Activated CD8-positive, alpha-beta memory T cell treated with anti-CD3 and anti-CD28 coated beads for 1 hour (primary cell): ENCODE results near the gene ERBB3.
"Not testable (repeated sequence)": the region's sequence is repeated elsewhere in the genome, so short reads cannot be mapped to it uniquely, and the experiment has no call there.

Source experiments
- DNase-seq, 2 donors: peaks; one replicate each; pipeline ENCODE4 v3.0.0-alpha.2; 2020; ENCODE audit warnings: low read depth in 1 of 2; ENCODE audit errors: extremely low read depth in 1 of 2

ERBB3 gene

DNA sequence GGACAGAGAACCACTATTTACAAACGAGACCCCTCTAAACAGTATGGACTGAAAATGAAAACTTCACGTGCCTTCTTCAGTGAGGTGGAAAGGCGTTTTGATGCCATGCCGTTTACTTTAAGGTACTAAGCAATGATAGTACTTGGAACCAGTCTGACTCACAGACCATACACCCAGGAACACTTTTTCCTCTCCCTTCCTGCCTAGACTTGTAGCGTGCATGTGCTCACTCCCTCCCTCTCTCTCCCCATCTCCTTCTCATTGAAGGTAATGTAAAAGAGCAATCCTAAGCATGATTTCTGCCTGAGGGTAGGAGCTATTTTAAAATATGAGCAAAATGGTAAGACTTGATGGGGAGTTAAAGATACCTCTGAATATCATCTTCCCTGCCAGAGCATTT is 30.6 kb downstream of the ERBB3 start:
- DNase-seq: no peak

DNA sequence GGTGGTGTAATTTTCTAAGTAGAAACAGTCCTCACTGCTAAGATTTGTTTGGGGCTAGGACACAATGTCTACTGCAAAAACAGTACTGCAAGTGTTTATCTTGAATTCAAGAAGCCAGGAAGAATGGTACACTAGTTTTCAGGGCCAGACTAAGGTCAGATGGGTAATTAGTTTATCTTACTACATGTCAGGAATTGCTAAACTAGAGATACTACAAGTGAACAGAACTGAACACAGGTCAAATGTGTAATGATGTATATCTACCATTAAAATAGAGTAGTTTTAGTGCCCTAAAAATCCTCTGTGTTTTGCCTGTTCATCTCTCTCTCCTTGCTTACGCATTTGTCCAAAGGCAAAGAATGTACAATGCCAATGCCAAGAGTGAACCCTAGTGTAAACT is 34.1 kb downstream of the ERBB3 start:
- DNase-seq: no peak

DNA sequence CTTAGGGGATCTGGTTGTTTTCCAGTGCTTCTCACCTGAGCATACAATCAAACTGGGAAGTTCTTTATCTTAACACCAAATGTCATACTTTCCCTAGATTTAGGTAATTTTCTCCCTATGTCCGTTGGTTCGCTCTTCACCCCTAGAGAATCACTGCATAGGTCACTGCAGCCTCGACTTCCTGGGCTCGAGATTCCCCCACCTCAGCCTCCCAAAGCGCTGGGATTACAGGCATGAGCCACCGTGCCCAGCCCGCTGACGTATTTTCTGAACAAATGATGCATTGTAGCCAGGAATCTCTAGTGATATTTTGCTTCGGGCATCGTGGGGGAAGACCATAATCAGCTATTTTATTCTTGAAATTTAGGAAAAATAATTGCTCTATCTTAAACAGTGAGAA is 35.4 kb downstream of the ERBB3 start:
- DNase-seq: no peak

DNA sequence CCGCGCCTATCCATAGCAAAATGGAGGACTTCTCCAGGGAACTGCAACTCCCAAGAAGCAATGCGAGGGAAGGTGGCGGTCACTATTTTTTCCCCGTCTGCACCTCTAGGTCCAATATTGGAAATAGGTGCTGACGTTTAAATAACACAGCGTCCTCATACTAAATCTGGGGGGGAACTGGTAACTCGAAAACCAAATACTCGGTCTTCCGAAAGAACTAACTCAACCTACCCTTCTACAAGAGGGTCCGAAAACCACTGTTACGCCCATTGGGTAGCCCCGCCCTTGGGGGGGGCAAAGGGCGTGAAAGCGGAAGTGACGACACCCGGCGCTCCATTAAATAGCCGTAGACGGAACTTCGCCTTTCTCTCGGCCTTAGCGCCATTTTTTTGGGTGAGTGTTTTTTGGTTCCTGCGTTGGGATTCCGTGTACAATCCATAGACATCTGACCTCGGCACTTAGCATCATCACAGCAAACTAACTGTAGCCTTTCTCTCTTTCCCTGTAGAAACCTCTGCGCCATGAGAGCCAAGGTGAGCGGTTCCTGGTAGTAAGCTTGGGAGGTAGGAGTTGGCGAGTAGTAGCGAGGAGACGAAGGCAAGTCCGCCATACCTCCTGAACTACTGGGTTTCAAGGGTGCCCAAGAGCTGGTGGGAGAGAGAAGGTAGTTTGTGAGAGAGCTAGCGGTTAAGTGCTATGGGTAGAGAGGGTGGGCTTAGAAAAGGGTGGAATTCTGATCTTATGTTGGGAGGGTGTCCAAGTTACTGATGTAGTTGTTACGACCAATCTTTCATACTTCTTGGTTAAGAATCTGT is 36.5 kb downstream of the ERBB3 start, which contains the start of gene RPL41:
Gene RPL41 (plus strand): TSS at position 367 of the 815 bp plus-strand sequence.
- DNase-seq: peak; percentile 81 to 89

DNA sequence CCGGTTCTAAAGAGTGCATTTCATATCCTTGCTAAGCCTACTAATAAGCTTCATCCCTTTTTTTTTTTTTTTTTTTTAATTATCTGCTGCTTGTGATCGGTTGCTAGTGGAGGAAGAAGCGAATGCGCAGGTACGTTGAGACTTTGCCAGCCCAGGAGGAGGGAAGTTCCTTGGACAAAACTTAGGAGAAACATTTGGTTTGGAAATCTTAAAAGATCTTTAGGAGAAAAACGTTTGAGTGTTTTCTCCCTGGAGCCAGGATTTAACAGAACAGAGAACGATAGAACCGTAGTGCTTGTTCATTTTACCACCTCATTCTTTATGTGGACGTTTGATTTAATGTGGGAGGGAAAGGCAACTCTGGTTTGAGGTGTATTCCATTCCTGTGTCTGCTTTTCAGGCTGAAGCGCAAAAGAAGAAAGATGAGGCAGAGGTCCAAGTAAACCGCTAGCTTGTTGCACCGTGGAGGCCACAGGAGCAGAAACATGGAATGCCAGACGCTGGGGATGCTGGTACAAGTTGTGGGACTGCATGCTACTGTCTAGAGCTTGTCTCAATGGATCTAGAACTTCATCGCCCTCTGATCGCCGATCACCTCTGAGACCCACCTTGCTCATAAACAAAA is 37.2 kb downstream of the ERBB3 start:
- DNase-seq: not testable (repeated sequence)

DNA sequence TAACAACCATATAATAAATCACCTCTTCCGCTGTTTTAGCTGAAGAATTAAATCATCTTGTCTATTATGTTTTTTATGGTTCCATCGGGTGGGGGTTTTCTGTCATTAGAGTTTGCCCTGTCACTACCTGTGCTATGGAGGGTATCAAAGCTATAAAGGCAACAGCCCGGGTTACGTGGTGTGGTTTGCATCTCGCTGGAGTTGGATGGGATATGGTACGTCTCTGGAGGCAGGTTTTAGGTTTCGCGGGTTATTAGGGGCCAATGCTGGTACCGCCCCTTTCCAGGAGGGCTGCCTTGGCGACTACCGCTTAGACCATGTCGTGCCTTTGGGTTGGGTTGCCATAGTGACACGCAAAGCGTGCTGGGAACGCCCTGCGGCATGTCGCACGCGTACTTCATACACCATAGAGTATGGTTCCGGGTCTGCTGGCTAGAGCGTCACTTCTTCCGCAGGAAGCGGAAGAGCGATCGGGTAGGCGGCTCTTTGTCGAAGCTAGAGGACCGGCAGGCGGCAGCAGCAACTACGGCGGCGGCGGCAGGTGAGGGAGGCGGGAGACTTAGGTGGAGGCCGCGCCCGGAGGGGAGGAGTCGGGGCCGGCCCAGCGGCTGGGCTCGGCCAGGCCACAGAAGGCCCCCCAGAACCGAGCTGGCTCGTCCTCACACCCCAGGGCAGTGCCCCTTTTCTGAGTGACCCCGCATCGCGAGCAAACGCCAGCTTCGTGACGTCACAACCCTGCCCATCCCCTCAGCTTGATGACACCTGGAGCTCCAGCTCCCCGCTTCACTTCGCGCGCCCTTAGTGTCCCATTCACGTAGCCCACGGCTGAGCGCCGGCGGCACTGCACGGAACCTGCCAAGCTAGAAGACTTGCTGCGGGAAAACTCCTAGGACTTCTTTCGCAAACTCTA is 38.1 kb downstream of the ERBB3 start, which contains the start of gene ZC3H10:
Gene ZC3H10 (plus strand): TSS at position 489 of the 910 bp plus-strand sequence. CDS start 2,297 bp downstream, outside the sequence.
- DNase-seq: peak; percentile 92 to 93

DNA sequence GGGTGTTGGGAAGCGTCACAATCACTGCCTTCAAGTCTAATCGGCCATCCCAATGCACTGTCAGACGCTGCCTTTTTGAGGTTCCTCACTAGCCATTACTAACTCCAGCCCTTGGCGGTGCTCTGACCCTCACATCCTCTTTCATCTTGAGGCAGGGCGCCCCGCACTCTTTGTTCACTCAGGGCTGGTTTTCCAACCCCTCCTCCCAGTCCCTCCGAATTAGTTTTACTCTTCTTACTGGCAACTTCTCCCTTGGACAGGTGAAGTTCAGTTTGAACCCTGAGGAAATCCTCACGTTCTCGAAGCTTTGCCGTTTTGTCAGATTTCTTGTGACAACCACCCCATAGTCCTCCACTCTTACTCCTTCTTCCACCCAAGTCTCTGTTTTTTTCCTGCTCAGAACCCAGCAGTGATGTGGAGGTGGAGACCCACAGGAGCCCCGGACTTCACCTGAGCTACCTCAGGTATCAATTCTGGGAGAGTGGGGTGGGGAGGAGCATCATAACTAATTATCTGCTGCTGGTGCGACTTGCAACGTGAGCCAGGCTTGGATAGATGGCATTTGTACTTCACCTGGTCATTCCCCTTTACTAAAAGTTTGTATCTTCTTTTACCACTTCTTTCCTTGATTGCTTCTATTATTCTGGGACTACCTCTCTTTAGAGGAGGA is 38.9 kb downstream of the ERBB3 start:
- DNase-seq: no peak

DNA sequence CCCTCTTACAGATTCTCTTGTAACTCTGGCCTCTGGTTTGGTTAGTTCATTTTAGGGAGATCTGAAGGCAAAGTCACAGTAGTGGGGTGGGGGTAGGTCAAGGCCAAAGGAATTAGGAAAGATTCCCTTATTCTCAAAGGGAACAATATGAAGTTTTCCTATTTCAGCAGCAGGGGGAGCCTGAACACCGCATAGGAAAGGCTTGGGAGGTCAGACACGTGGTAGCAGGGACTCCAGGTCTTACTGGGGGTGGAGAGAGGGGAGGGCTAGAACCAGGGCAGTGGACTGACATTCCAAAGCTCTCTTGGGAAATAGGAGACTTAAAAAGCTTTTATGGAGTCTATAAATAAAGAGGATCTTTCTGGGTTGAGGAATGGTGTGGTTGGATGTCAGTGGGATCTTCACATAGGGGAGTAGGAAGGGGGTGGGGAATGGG is 39.4 kb downstream of the ERBB3 start:
- DNase-seq: no peak

DNA sequence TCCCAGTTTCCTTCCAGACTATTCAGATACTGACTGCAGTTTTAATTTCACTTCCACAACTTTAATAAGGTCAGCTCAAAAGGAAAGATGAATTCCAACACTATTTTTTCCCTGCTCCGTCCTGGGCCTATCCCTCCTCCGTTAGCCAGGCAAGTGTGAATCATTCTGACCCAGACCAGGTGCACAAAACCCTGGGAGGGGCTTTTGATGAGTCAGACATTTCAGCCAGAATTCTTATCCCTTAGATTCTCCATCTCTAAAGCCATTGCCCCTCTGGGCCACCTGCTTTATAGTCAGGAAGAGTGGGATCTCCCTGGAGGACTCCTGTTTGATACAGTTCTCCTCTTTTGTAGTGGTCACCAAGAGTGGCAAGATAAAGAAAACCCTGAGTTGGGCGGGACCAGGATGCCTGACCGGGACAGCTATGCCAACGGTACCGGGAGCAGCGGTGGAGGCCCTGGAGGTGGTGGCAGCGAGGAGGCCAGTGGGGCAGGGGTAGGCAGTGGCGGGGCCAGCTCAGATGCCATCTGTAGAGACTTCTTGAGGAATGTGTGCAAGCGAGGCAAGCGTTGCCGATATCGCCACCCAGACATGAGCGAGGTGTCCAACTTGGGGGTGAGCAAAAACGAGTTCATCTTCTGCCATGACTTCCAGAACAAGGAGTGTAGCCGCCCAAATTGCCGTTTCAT is 40.3 kb downstream of the ERBB3 start:
- no peak for DNase-seq

DNA sequence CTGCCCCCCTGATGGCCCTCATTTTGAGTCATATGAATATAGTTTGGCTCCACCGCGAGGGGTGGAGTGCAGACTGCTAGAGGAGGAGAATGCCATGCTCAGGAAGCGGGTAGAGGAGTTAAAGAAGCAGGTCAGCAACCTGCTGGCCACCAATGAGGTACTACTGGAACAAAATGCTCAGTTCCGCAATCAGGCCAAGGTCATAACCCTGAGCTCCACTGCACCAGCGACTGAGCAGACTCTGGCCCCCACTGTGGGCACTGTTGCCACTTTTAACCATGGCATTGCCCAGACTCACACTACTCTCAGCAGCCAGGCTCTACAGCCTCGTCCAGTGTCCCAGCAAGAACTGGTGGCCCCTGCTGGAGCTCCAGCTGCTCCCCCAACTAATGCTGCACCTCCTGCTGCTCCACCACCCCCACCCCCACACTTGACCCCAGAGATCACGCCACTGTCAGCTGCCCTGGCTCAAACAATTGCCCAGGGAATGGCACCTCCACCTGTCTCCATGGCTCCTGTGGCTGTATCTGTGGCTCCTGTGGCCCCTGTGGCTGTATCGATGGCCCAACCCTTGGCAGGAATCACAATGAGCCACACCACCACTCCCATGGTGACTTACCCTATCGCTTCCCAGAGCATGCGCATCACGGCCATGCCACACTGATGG is 41.4 kb downstream of the ERBB3 start:
- no peak for DNase-seq

DNA sequence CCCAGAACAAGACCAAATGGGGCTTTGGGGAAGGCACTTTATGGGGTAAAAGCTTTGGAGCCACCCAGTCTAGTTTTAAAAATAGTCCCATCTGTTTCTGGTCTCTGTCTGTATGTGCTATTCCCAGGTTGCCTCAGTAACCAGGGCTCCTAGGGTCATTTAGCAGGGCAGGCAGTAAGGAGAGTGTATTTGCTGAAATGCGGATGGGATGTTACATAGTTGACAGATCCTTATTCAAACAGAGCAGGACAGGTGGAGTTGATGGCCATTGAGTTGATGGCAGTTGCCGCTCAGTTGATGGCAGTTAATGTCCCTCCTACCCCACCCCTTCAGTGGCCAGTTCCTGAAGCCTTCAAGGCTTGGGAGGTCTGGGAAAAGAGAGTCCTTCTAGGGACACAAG is 42.7 kb downstream of the ERBB3 start:
- no peak for DNase-seq

DNA sequence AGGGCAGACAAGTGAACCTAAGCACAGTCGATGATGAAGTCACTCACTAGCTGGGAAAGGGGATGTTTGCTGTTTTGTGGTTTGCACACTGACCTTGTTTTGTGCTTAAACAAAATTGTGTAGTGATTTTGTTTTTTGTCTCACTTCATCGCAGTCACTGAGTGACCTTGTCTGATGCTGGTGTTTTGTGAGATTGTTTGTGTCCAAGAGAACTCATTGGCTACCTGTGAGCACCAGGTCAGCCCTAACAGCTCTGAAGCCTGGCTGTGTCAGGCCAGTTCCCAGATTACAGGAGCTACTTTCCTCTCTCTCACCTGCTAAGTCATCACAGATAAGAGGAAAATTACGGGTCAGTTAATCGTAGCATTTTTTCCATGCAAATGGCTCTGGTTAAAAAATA is 44.2 kb downstream of the ERBB3 start:
- no peak for DNase-seq

DNA sequence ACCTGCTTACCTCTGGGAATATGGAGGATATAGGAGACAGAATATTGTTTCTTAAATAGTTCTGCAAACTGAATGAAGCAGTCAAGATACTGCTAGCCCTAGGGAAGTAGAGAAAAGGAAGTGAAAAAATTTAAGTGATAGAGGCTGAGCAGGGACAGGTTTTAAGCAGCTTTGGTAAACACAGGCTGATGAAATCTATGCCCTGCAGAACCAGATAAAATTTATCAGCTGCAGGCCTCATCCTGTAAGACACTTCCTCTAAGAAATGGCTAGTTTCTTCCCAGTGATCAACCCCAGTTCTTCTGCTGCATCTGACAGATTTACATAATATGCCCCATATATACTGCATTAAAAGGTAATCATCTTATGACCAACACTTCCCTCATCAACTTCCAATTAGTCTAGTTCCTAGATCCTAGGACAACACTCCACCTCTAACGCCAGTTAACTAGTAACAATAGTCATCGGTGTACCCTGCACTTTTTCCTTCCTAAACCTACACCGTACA is 46.8 kb downstream of the ERBB3 start:
- no peak for DNase-seq

DNA sequence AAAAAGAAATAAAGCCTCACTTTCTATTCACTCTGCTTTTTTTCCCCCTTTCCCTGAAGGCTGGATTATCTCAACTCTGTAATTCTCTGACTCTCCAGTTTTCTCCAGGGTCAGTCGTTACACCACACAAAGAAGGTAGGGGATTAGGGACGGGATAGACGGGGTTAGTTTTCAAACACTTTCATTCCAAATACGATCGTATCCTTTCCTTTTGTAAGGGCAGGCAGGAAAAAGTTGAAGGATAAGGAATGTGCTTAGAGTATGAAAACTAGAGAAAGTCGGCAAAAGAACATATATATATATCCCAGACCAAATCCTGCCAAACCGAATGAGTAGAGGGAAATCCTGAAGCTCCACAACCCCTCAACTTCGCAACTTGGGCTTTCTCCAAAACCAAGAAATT is 47.5 kb downstream of the ERBB3 start:
- DNase-seq: no peak

DNA sequence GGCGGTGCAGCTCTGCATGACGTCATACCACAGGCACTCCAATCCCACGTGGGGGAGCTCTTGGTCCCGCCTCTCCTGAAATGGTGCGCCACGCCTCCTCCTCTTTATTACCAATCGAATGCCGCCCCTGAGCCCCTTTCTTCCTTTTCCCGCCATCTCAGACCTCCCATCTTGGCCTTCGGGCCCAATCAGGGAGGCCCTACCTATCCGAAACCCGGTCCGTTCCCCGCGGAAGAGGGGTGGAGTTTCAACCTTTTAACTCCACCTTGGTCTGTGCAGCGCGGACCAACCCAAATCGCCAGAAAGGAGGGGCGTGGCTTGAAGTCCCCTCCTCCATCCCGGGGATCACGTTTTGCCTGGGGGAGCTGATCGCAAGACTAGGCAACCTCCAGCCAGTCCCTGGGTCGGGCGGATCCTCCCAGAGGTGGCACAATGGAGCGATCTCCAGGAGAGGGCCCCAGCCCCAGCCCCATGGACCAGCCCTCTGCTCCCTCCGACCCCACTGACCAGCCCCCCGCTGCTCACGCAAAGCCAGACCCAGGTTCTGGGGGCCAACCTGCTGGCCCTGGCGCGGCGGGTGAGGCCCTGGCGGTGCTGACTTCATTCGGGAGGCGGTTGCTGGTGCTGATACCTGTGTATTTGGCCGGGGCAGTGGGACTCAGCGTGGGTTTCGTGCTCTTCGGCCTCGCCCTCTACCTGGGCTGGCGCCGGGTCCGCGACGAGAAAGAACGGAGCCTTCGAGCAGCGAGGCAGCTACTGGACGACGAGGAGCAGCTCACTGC is 48.1 kb downstream of the ERBB3 start, which contains the start of gene ESYT1:
Gene ESYT1 (plus strand): TSS at position 380 of the 782 bp plus-strand sequence. CDS start 53 bp downstream, at position 433.
- peak; percentile 86 to 95 for DNase-seq

DNA sequence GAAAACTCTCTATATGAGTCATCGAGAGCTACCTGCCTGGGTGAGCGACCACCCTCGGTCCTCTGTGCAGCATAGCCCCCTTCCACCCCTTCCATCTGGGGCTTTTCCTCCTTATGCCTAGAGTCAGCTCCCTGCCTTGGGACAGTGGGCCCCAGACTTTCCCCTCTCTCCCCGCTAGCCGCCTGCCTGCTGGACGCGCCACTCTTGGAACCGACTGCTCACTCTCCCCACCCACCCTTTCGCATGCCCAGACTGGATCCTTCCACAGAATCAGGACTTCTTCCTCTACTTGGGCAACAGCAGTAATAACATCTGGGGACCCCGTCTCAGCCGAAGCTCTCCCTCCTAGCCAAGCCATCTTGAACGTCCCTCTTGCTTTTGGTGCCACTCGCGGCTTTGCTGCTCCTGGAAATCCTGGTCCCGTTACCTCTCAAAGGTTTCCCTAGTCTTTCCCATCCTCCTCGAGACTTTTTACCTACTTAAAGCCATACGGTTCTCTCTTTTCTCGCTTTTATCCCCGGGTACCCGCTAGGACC is 48.8 kb downstream of the ERBB3 start:
- DNase-seq: no peak

DNA sequence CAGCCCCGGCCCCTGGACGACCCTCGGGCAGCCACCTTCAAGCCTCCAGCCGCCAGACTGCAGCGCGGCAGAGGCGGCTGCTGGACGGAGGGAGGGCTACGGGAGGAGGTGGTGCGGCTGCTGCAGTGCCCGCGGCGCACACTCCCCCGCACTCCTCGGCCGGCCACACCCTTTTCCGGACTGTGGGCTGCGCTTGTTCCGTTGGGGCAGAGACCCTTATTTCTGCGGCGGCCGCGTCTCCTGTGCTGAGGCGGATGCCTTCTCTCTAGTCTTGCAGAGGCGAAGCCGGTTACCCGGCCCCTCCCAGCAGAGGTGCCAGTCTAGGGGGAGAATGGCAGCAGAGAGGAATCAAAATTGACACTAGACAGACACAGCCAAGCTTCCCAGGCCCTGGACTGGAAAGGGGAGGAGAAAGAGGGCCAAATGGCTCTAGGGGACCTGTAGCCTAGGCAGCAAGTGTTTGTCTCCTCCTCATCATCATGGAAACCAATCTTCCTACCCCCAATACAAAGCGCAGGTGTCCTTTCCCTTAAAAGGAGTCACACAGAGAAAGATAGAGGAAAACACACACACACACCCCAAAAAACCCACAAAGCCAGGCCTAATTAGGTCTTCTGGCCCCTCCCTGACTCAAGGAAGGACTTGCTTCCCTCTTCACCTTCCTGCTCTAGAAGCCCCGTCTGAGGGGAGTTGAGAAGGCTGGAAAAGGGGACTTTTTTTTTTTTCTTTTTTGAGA is 49.4 kb downstream of the ERBB3 start:
- peak in 1 of 2 donors; percentile 69 for DNase-seq
